Smooth muscle cell of the brain vasculature (primary cell): ENCODE measurements around the gene RASSF8.

ENCODE experiments used
- DNase-seq: peaks from one replicate; pipeline ENCODE4 v3.0.0-alpha.2; 2012; ENCODE audit warnings: low read depth, low spot score

RASSF8 gene

DNA sequence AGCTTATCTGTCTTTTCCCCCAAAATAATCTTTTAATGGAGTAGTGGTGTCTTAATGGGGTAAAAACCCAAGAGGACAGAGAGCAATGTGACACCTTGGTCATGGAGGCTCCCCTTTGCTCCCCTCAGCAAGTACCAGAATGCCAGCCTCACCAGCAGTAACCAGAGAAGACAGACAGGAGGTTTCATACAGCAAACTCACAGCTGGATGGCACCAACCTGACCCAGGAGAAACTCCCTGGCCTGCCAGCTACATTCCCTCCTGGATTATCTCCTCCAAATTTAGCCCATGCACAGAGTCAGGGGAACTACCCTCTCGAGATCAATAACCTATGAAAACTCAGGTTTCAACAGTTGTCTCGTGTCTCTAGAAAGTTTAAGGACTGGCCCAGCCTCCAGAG, 150.4 kb downstream of the RASSF8 start:
- no peak for DNase-seq

DNA sequence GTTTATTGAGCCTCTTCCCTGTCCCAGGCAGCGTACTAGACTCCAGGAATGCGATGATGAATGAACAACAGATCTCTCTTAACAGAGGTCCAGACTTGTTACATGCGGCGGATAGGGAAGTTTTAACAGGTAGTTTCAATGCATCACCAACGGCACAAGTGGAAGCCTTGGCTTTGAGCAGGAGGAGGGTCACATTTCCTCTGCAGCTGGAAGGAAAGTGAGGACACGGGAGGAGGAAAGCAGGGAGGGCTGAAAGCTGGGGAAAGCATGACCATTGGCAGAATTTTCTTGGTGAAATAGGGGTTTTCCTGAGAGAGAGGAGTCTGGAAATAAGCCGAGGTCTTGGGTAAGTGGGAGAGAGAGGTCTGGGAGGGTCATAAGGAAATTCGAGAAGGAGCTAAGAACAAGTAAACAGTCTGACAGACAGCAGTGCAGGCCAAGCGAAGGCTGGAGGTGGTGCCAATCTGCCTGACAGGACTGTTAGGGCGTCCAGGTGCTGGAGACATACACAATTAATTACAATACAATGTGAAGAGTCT, 150.9 kb downstream of the RASSF8 start:
- DNase-seq, result no peak

DNA sequence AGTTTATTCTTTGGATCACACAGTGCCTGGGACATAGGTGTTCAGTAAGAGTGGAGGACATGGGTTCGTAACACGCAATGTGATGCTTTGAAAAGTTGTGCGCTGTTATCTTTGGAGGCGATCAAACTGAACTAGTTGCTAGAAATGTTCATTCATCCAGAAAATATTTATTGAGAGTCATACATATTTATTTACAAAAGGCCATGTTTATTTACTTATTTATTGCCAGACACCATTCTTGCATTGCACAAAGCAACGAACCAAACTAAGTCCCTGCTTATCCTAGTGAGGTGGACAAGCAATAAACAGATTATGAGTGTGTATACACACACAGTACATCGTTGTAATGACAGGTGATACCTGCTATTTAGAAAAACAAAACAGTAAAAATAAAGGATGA, 153.8 kb downstream of the RASSF8 start:
- DNase-seq, result no peak

DNA sequence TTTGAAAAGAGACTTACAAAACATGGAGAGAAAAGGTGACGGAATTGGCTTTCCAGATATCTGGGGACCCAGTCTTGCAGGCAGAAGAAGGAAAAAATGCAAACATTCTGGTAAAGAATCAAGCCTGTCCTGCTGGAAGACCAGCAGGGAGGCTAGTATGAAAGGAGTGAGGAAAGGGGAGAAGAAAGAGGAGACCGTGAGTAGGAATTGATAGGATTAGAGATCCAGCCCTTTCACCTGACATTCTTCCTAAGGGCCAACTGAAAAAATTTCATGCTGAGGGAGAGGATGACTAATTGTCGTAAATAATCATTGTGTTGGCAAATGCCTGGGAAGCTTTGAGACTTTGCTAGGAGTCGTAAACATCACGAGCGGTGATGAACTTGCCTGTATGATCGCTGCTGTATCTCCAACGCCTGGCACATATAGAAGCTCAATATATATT, 154.2 kb downstream of the RASSF8 start:
- no peak for DNase-seq

DNA sequence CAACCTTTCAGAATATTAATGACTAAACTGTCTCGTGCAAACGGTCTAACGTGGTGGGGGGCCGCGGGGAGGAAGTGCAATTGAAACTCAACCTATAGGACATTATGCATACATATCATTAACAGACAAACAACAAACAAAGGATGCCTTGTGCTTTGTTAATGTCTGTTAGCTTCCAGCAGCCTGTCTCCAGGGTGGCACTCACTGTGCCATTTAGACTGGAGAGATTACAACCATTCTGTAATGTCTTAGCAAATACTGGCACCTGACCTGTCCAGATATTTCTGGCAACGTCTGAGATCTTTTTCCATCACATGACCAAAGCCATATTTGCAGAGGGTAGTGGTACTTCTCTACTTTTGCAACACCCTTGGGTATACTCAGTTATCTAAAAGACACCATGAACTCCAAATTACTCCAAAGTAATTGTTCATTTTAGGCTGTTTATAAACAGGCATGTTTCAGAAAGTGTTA, 154.7 kb downstream of the RASSF8 start:
- no peak for DNase-seq

DNA sequence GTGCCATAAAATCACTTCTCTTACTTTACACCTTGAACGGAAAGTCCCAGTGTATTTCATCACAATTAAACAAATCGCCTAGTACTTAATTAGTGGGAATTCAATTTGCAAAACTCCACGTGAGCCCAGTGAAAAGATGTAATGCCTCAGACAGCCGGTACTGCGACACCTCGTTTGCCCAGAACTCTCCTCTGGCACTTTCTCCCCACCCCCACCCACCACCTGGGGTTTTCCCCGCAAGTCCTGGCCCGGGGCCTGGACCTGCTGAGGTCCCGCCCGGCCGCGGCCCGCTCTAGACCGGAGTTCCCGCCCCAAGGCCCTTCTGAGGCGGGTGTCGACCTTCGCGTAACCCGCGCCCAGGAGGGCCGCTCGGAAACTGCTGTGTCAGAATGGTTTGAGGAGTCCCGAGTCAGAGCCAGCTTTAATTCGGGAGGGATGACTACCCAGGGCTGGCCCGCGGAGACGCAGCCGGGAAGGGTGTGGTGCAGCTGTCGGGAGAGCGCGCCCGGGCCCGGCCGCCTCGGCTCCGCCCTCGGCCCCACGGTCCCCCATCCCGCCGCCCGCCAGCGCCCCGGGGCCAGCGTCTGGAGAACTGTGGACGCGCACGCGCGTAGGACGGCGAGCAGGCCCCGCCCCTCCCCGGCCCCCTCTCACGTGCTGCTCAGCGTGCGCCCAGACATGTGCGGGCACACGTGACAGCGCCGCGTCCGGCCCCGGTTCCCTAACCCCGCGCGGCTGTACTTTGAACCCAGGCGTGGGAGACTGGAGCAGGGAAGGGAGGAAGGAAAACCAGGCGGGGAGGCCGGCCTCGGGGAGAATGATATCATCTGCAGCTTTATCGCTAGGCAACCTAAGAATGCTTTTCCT, 155.6 kb downstream of the RASSF8 start:
- peak; percentile 84 for DNase-seq

DNA sequence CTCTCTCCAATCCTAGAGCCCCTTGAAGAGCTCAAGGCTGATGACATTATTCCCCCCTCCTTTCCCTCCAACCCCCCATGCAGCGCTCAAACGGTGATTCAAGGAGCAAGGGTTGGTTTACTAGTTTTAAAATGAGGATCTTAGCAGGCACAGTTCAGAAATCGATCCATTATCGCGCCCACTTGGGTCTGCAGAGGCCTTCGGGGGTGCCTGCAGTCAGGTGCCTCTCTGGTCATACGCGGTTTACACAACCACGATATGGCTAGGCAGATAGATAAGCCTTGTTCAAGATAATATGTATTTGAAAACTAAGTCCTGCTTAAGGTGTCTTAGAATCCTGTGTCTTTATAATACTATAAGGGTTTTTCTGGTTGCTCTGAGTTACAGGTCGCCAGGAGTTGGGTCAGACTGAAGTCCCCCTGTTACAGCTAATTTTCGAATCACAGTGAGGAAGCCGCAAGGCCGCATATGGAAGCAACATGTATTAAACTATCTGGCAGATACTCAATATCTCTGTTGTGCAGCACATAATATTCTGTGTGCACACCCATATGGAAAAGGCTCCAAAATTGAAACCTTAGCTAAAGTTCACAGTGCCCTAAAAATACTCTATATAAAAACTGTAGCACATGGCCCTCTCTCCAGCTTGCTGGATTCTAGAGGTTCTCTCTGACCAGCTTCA, 156.4 kb downstream of the RASSF8 start:
- DNase-seq, result no peak

DNA sequence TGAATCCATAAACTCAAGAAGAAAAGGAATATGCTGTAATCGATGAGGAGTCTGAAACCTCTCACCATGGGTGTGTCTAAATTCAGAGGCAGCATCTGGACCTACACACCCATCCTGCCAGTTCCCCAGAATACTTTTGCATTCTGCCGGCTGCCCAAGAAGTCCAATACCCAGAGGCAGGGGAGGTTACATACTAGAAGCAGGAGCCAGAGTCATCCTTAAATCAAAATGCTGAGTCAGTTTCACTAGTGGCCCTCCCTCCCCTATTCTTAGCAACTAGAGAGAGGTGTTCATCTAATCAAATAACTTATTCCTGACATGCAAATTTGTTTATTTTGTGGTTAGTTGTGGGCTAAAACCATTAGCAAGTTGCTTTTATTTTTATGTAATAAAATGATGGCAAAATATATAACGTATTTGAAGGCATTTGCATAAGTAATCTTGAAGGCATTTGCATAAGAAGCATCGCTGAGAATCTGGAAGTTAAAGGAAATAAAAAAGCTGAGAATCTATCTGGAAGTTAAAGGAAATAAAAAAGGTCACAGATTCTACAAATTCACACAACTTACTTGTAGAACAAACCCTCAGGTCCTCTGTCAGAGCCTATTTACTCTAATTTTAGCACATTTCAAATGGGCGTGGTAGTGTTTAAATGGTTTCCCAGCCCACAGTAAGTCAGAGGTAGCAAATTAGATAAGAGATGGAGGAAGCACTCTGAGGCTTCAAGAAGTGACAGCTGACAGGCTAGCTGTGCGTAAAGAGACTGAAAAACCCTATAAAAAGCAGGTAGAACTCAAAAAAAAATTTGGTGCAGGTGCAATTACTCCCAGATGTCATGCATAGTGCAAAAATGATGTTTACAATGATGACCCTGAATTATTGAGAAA, 158.6 kb downstream of the RASSF8 start:
- DNase-seq, result no peak

DNA sequence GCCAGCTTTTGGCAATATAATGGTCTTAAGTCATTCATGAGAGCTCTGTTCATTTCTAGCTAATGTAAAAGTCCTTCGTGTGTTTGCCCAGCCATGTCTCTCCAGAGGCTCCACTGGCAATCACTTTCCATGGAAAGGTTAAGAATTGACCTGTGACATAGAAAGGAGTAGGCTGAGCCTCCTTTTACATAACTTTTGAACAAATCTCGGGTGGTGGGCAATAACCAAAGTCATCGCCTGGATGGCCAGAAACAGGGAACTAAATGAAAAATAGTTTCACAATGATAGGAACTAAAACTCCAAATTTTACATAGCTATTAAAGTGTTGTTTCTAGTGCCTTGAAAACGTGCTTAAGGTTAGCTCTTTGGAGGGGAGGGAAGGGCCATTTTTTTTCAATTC, 159.8 kb downstream of the RASSF8 start:
- no peak for DNase-seq

DNA sequence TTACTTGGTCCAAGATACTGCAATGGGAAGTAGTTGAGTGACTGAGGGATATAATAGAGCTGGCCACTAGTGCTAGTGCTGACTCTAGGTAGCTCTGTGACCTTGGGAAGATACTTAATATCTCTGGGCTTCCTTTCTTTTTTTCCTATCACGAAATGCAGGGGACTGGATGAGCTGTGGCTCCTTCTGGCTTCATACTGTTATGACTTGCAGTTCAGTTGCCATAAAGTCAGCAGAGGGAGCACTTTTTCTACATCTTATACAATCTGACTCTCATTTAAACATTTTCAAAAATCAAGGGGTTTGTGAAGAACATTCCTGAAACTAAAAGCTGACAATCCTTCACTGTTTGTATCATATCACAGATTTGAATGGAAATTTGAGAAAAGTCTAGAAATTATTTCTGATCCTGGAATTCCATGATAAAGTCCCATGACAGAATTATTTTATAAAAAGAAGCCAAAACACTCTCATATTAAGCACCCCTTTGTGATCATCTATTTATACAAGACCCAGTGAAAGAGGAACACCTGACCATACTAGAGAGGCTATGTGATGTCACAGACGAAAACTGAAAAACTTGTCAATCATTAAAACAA, 161.0 kb downstream of the RASSF8 start:
- no peak for DNase-seq

DNA sequence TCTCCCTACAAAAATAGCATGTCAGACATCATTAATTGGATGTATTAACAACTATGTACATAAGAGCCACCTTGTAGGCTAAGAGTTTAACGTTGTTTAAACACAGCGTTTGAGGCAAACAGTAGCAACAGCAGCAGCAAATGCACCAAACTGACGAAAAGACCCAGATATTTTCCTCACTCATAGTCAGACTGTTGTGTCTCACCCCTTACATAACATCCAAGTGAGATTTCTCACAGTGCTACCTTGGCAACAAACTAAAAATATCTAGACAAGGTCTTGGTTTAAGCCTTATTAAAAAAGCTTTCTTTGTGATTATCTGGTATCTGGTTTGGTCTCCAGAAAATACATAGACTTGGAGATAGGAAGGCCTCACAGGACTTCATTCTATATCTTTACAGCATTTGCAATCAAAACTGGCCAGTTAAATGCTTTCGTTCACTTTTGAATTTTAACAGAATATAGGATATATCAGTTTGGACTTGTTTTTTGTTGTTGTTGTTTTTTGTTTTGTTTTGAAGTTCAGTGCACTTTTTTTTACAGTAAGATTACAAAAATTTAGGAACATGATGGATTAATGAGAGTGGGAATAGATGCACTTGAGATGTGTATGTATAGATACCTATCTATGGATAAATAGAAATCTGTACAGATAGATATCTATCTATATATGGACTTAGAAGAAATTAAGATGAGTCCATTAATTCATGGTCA, 162.2 kb downstream of the RASSF8 start:
- no peak for DNase-seq

DNA sequence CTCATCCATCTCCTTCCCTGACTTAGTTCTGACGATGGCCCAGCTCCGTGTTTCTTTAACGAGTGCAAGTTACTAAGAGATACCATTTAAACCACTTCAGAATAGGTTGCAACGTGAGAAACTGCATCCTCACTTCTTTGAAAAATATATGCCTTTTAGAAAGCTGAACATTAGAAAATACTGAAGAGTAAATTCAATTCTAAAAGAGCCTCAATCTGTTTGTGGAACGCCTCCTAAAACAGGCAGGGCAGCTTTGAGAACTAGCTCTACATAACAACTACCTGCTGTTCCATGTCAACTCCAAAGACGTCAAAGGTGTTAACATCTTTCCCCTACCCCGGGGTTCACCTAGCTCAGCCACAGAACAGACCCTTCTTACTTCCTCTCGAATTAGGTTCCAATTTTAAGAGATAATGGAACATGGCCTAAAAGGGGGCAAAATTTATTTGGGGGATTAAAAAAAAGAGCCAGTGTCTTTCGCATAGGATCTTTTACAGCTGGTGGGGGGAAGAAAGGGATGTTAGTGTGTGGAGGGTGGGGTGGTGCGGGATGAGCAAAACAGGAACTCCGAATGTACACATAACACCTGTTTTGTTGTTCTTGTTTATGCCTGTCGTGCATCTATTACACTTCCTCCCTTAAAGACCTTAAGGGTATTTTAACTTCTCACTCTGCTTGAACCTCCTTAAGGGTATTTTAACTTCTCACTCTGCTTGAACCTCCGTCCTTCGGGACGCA, 163.0 kb downstream of the RASSF8 start:
- no peak for DNase-seq

DNA sequence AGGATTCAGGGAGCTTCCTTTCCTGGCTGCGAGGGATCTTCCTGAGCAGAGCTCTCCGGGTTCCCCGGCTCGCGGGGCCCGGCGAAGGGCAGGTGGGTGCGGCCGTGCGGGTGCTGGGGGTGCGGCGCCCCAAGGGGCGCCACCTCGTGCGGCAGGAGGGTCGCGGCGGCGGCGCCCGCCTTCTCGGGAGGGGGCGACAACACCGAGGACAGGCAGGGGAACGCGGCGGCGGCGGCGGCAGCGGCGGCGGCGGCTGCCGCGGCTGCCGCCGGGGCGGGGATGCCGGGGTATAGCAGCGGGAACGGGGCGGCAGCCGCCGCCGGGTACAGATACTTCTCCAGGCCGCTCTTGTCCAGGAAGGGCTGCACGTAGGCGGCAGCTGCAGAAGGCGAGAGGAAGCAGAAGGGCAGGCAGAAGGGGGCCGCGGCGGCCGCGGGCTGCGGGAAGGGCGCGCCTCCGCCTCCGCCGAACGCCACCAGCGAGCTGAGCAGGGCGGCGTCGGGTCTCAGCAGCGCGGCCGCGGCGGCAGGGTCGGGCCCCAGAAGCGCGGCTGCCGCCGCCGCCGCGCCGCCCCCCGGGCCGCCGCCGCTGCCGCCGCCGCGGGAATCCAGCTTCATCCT, 163.7 kb downstream of the RASSF8 start:
- DNase-seq, result no peak

DNA sequence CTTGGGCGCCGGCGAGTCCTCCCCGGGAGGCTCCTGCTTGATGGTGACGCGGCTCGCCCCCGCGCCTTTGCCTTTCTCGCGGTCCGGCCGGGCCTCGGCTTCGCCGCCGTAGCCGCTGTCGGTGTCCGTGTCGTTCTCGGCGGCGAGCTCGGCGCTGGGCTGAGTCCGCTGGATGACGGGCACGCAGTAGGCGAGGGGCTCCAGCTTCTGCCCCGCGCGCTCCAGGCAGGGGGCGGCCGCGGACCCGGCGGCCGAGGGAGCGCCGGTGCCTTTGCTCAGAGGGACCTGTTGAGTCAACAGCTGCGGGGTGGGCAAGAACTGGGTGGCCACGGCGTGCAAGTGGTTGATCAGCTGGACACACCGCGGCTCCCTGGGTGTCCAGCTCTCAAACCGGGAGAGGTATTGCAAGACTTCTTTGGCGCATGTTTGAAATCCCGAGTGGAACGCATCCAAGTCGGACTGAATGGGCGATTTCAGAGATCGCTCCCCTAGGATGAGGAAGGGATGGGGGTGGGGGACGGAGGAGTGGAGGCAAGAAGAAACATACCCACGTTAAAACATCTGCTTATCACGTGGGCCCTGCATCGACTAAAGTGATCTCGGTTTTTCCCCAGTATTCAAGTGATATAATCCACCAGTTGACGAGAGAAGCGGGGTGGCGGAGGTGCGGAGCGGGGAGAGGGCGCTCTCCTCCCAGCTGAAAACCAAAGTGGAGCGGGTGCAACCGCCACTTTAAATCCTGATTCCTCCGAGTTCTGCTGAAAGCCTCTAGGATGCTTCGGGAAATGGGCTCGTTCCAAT, 164.4 kb downstream of the RASSF8 start:
- DNase-seq, result peak; percentile 52

DNA sequence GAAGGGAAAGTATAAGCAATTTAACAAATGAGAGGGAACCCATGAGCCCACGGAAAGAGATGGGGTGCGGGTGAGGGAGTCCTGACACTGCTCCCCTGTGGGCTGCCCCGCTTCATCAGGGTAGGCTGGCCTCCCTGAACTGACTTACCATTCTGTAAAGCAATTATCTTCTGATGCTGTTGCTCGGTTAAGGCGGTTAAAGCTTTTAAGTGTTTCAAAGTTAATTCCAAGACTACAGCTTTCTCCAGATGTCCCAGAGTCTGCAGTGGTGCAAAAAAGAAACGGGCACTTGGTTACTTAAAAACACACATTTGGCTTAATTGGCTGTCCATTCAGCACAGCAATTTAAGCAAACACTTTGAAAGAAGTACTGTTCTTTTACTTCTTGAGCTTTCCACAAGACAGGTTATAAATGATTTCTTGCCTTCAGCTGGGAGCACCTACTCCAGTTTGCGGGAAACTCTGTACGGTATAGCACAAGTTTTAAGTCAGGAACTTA, 165.0 kb downstream of the RASSF8 start:
- DNase-seq, result no peak

DNA sequence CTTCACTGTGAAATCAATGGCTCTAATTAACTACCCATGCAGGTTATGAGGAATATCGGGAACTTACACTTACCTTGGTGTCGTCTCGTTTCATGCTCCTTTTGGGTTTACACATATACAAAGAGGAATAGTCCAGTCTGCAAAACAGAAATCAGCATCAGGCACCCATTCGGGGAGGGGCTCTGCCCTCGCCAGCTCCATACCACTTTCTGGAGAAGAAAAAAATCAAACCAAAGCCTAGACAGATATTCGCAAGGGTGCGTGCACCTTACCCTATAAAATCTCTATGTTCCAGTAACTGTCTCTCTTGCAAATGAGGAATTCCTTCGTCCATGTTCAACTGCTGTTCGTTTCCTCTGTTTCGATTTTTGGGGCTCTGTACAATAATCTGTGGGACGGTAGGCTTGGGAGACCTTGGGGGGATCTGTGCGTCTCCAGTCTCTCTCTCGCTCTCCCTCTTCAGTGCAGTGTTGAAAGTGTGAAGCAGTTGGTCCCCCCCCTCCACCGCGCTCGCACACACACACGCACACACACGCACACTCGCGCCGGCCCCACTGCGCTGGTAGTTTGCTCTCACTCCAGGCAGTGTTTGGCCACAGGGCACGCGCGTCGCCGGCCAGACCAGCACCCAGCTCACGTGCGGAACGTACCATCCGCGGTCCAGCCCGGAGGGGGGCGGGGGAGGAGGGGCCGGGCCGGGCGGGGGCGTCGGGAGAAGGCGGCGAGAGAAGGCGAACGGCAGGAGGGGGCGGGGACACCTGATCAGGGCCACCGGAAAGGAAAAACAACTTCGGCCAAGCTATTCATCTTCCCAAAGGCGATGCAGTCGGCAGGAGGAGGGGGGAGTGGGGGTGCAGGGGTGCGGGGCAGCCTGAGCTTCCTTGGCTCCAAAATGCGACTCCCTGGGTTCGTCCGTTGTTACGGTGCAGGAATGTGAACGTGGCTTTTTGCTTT, 166.2 kb downstream of the RASSF8 start, which contains the start of gene BHLHE41:
TSS of gene BHLHE41 (minus strand) at position 592 of the 954 bp plus-strand sequence. CDS start at position 334, 258 bp downstream.
- DNase-seq, result no peak
